HUES6 (cell line): ENCODE data around the gene PIMREG.
A peak's percentile ranks its signal among the peaks of the same experiment; 100 is the strongest.

Experiments used
- H3K27ac ChIP-seq: 2 replicates; pipeline ENCODE4 v1.7.0; 2013; ENCODE audit warnings: low read depth, mild to moderate bottlenecking, low read length, inconsistent platforms
- H3K27me3 ChIP-seq: 2 replicates; pipeline ENCODE4 v1.6.1; 2013; ENCODE audit warnings: low read length; ENCODE audit not compliant: control insufficient read depth, insufficient read depth
- H3K36me3 ChIP-seq: 2 replicates; pipeline ENCODE4 v1.6.1; 2013; ENCODE audit warnings: low read length; ENCODE audit not compliant: control insufficient read depth, insufficient read depth
- H3K4me1 ChIP-seq: 2 replicates; pipeline ENCODE4 v1.6.1; 2013; ENCODE audit warnings: low read length; ENCODE audit not compliant: control insufficient read depth, insufficient read depth
- H3K4me3 ChIP-seq: 2 replicates; pipeline ENCODE4 v1.5.1; 2013; ENCODE audit warnings: low read depth, low read length
- H3K9ac ChIP-seq: one replicate; pipeline ENCODE4 v1.6.1; 2013; ENCODE audit warnings: mild to moderate bottlenecking, low read length
- H3K9me3 ChIP-seq: 2 replicates; pipeline ENCODE4 v1.6.1; 2013; ENCODE audit warnings: low read depth, low read length; ENCODE audit not compliant: control insufficient read depth, insufficient read depth

PIMREG gene

DNA sequence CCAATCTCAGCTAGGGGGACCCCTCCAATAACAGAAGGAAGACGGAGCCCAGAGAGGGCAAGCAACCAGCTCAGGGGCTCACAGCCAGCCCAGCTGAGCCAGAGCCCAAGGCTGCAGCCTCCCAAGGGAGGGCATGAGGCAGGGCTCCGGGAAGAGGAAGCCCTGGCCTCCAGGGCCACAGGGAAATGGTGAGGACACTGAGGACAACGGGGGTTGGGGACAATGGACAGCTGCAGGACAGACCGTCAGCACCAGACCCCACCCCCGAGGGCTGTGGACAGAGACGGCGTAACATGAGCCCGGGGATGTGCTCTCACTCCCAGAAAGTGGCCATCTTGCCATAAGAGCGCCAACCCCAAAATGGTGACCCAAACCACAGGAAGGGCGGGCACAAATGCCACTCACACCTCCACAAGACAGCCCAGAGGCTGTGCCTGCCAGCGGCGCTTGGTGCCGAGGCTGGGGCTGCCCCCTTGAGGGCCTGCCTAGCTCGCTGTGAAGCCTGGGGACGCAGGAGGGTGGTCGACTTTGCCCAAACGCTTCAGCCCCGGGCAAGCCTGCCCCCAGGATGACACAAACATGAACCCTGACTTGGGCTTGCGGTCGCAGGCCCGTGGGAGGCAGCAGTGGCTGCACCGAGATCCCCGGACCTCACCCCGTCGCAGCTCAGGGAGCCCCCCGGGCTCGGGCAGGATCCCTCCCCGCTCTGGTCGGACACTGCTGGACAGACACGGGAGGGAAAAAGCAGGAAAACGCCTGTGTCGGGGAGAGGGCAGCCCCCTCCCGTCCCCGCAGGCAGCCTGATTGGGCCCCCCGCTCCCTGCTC, 10.5 kb downstream of the PIMREG start:
- peaks cover 41% of the 10 kb centered on the region for H3K4me1 ChIP-seq

DNA sequence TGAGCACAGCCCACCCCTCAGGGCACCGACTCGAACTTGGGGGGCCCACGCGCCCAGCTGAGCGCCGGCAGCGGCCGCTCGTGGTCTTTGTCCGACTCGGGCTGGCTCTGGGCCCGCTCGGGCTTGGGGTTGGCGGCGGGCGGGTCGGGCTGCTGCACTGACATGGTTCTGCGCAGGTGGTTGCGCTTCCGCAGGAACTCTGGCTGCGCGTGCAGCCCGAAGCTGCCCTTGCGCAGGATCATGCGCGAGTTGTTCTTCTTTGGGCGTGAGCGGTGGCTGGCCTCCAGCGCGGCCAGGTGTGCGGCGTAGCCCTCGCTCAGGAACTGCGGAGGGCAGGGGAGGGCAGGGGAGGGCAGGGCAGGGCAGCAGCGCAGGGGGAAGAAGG, 11.1 kb downstream of the PIMREG start:
- H3K4me1 ChIP-seq = peaks cover 41% of the 10 kb centered on the region
- H3K27ac ChIP-seq = no peak overlapping the region
- peak overlapping the region; percentile 65 for H3K9ac ChIP-seq
- H3K27me3 ChIP-seq = peaks cover 16% of the 10 kb centered on the region
- peak overlapping the region; percentile 70 for H3K4me3 ChIP-seq
- no peaks in the 10 kb centered on the region for H3K9me3 ChIP-seq
- H3K36me3 ChIP-seq = peaks cover 7% of the 10 kb centered on the region

More for the DNA sequence above, 10.5 kb downstream of the PIMREG start:
- H3K9me3 ChIP-seq = no peaks in the 10 kb centered on the region
- H3K27ac ChIP-seq = no peak overlapping the region
- peak overlapping the region; percentile 65 for H3K9ac ChIP-seq
- peak overlapping the region; percentile 70 for H3K4me3 ChIP-seq
- H3K36me3 ChIP-seq = peaks cover 13% of the 10 kb centered on the region
- peaks cover 16% of the 10 kb centered on the region for H3K27me3 ChIP-seq

DNA sequence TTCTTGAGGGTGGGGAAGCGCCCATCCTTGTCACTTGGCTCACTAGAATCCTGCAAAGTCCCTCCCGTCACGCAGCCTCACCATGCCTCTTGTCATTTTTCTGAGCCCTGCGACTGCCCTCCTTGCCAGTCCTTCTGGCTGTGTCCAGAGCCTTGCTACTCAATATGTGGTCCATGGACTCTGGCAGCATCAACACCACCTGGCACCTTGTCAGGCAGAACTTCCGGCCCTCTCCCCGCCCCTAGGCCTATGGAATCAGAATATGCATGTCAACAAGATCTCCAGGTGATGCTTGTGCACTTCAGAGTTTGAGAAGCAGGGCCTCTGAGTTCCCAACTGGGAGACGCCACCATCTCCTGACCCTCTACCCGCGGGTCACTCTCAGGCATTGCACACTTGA, 12.1 kb downstream of the PIMREG start:
- Histone ChIP-seq H3K36me3 (peaks cover 3% of the 10 kb centered on the region; the same call in 1 of the 2 replicates), H3K9me3 (no peaks in the 10 kb centered on the region), H3K27ac (no peak overlapping the region), H3K4me3 (no peak overlapping the region), H3K4me1 (peaks cover 45% of the 10 kb centered on the region), H3K27me3 (peaks cover 16% of the 10 kb centered on the region), H3K9ac (no peak overlapping the region)

DNA sequence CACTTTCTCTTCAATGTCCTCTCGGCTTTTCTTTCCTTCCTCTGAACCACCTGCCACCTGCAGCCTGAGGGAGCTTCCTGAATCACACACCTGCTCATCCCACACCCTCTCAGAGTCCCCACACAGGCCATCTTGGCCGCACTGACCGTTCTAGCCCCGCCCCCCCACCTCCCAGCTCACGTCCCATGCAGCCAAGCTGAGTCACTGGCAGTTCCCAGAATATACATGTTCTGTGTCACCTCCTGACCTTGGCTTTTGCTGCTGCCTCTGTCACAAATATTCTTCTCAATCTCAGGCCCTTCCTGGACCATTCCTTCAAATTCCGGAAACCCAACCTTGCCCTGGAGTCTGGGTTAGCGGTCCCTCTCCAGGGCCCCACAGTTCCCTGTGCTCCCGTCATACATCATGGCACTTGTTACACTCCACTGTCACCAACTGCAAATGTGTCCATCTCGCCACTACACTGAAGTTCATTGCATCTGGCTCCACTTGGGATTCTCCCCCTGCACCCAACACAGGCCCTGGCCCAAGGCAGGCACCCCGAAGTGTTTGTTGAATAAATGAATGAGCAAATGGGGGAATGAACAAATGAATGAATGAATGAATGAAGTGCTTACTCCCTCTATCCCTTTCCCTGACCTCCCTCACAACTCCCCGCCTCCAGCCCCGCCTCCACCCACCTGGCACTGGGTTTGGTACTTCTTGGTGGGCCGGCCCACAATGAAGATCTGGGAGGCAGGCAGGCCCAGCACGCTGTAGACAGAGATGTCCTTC, 12.8 kb downstream of the PIMREG start:
- Histone ChIP-seq H3K9me3 (no peaks in the 10 kb centered on the region), H3K4me3 (no peak overlapping the region), H3K4me1 (peaks cover 50% of the 10 kb centered on the region), H3K36me3 (0 out of 2 replicates have a peak, but pooled peaks cover 3% of the 10 kb centered on the region), H3K9ac (no peak overlapping the region), H3K27ac (no peak overlapping the region), H3K27me3 (peaks cover 16% of the 10 kb centered on the region)

DNA sequence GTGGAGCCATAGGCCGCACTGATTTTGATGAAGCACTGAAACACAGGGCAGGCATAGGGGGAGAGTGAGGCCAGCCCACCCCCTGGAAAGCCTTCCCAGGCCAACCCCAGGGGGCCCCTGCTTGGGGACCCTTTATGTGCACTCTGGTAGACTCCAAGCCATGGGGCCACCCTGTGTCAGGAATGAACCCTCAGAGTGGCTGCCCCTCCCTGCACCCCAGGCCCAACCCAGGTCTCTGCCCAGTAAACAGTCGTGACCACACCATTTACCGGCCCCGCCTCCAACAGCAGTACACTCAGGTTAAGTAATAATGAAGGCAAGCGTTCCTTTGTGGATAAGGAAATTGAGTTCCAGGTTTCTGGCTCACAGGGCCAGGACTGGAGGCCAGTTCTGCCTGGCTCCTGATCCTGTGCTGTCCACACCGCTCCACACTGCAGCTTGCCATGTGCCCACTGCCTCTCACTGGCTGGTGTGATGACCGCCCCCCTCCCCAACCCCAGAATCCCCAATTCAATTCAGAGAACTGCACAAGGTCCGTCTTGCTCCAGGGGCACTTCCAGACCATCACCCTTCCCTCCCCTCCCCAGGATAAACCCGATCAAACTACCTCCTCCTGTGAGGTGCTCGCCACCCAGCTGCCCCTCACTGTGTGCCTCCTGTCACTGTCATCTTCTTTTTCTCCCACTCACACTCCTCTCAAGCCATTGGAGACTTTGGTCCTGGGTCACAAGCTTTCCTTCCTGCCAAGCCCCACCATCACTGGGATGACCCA, 13.6 kb downstream of the PIMREG start:
- H3K4me3 ChIP-seq = no peak overlapping the region
- H3K36me3 ChIP-seq = no peaks in the 10 kb centered on the region
- H3K9ac ChIP-seq = no peak overlapping the region
- peaks cover 16% of the 10 kb centered on the region for H3K27me3 ChIP-seq
- no peaks in the 10 kb centered on the region for H3K9me3 ChIP-seq
- no peak overlapping the region for H3K27ac ChIP-seq
- H3K4me1 ChIP-seq = peaks cover 47% of the 10 kb centered on the region

DNA sequence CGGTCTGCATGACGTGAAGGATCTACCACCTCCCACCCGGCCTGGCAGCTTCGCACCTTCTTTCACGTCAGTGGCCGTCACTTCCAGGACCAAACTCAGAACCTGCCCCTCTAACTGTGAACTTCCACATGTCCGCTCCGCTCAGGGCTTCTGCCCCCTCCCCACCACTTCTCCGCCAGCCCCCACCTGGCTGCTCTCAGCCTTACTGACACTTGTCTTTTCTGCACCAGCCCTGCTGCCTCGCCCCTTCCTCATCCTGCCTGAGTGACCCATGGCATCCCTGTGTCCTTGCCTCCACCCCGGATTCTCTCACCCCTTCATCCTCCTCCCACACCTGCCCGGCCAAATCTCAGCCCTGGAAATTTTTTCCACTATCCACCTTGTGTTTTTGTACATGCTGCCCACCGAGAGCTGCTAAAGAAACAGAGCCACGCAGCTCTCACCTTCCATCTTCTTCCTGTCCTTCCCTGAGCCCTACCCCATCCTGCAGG, 14.2 kb downstream of the PIMREG start:
- Histone ChIP-seq H3K9ac (no peak overlapping the region), H3K36me3 (no peaks in the 10 kb centered on the region), H3K9me3 (no peaks in the 10 kb centered on the region), H3K27ac (no peak overlapping the region), H3K27me3 (peaks cover 16% of the 10 kb centered on the region), H3K4me1 (peaks cover 45% of the 10 kb centered on the region), H3K4me3 (no peak overlapping the region)

DNA sequence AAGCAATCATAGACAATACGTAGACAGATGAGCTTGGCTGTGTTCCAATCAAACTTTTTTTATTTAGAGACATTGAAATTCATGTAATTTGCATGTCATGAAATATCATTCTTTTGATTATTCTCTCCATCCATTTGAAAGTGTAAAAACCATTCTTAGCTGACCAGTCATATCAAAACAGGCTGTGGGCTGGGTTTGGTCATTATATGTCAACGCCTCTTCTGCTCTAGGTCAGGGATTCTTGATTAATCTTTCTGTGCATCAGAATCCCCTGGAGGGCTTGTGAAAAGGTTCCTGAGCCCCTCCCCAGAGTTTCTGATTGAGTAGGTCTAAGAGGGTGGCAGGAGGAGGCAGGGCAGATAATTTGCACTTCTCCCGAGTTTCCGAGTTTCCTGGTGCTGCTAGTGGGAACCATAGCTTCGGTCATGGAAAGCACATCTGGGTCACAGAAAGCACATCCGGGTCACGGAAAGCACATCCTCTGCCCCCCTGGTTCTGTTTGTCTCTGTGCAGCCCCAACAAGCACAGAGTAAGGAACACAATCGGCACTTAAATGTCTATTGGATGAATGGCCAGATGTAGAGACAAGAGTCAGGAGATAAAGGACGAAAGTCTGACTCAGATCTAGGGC, 16.4 kb downstream of the PIMREG start:
- Histone ChIP-seq H3K4me3 (no peak overlapping the region), H3K9me3 (no peaks in the 10 kb centered on the region), H3K9ac (no peak overlapping the region)

DNA sequence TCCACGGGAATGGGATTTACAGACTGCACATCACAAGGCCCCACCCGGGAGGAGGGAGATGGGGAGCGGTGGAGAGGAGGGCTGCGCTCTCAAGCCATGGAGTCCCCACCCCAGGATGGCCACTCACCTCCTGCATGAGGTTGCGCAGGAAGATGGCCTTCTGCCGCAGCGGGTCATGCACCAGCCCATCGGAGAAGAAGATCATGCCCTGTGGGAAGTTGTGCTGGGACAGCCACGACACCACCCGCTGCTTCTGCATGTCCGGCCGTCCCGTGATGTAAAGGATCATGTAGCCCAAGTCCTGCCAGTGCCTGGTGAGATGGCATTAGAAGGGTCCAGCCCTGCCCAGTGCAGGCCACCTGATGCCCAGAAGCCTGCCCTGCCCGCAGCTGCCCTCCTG, 17.0 kb downstream of the PIMREG start:
- Histone ChIP-seq H3K27ac (no peak overlapping the region), H3K4me1 (peaks cover 33% of the 10 kb centered on the region), H3K36me3 (no peaks in the 10 kb centered on the region), H3K9me3 (no peaks in the 10 kb centered on the region), H3K9ac (no peak overlapping the region), H3K4me3 (no peak overlapping the region), H3K27me3 (peaks cover 6% of the 10 kb centered on the region; the same call in 1 of the 2 replicates)

More for the DNA sequence above, 16.4 kb downstream of the PIMREG start:
- peaks cover 35% of the 10 kb centered on the region for H3K4me1 ChIP-seq
- no peak overlapping the region for H3K27ac ChIP-seq
- H3K27me3 ChIP-seq = peaks cover 6% of the 10 kb centered on the region; the same call in 1 of the 2 replicates
- no peaks in the 10 kb centered on the region for H3K36me3 ChIP-seq

DNA sequence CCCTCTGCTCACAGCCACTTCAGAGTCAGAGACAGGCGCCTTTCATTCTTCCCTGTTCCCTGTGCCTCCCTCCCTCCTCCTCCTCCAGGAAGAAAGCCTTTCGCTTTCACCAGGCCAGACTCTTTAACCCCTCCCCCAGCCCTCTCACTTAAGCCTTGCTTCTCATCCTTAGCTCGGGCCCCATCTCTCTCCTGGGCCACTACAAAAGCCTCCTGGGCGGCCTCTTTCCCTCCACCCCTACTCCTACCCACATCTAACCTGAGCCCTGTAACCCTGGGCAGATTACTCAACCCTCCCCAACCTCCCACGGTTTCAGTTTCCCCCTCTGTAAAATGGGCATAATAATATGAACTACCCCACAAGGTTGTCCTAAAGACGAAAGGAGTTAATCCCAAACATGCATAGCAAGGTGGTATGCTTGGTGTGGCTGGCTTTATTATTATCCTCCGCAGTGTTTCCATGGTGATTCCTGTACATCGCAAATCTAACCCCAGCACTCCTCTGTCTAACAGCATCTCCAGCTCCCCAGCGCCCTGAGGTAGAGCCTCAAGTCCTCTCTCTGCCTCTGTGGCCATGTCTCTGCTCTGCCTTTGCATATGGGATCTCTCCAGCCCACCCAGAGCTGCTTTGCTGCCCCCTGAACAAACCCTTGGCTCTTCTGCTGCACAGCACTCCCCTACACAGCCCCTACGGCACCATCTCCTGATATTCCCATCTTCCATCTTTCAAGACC, 17.7 kb downstream of the PIMREG start:
- peaks cover 27% of the 10 kb centered on the region for H3K4me1 ChIP-seq
- no peak overlapping the region for H3K9ac ChIP-seq
- H3K36me3 ChIP-seq = no peaks in the 10 kb centered on the region
- H3K9me3 ChIP-seq = peaks cover under 1% of the 10 kb centered on the region; the same call in 1 of the 2 replicates
- H3K27ac ChIP-seq = no peak overlapping the region
- peaks cover 6% of the 10 kb centered on the region; the same call in 1 of the 2 replicates for H3K27me3 ChIP-seq
- no peak overlapping the region for H3K4me3 ChIP-seq

DNA sequence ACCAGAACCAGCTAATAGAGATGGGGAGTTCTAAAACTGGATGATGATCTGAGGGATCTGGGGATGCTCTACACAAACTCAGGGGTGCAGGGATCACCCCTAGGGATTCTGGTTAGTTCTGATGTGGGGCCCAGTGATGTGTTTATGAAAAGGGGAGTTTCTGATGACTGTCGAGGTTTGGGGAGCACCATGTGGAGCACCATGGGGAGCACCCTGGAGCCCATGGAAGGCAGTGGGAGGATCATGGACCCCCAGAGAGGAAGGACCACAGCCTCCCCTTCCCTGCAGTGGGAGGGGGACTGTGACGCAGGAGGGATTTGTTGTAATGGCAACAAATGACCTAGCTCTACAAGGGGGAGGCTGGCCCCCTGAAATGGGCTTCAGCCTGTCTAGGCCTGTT, 18.4 kb downstream of the PIMREG start:
- Histone ChIP-seq H3K9me3 (peaks cover 8% of the 10 kb centered on the region), H3K27me3 (peaks cover 6% of the 10 kb centered on the region; the same call in 1 of the 2 replicates), H3K4me3 (no peak overlapping the region), H3K36me3 (no peaks in the 10 kb centered on the region), H3K27ac (no peak overlapping the region), H3K4me1 (peaks cover 23% of the 10 kb centered on the region), H3K9ac (no peak overlapping the region)
